RWPE2 (cell line): ENCODE results near the gene DPH2.

Source experiments
- ATAC-seq: fragments of 200-7000 bp; cut with Tn5 transposase; 3 replicates; pipeline ENCODE4 v1.9.1; 2021; ENCODE audit warnings: low read depth
- DNase-seq: peaks from one replicate; pipeline ENCODE4 v3.0.0-alpha.2; 2020; ENCODE audit warnings: low spot score
- H3K27ac ChIP-seq: fragments of 450-650 bp; 2 replicates; pipeline ENCODE4 v1.5.1; 2017; ENCODE audit warnings: mild to moderate bottlenecking; ENCODE audit not compliant: poor library complexity, severe bottlenecking
- H3K27me3 ChIP-seq: fragments of 250-450 bp; sonication (Bioruptor Pico); 2 replicates; pipeline ENCODE4 v1.5.1; 2021; ENCODE audit warnings: mild to moderate bottlenecking, moderate library complexity; ENCODE audit not compliant: insufficient read depth, poor library complexity, severe bottlenecking
- H3K36me3 ChIP-seq: fragments of 250-450 bp; sonication (Bioruptor Pico); 2 replicates; pipeline ENCODE4 v1.5.1; 2020; ENCODE audit warnings: low read depth, mild to moderate bottlenecking, moderate library complexity
- H3K4me1 ChIP-seq: fragments of 250-450 bp; sonication (Bioruptor Pico); 2 replicates; pipeline ENCODE4 v1.5.1; 2021; ENCODE audit warnings: mild to moderate bottlenecking, moderate library complexity; ENCODE audit not compliant: insufficient read depth, poor library complexity, severe bottlenecking
- H3K4me3 ChIP-seq: fragments of 250-450 bp; sonication (Bioruptor Pico); 2 replicates; pipeline ENCODE4 v1.5.1; 2021; ENCODE audit warnings: mild to moderate bottlenecking, moderate library complexity; ENCODE audit not compliant: severe bottlenecking
- H3K9me3 ChIP-seq: fragments of 250-450 bp; sonication (Bioruptor Pico); 2 replicates; pipeline ENCODE4 v1.5.1; 2021; ENCODE audit warnings: mild to moderate bottlenecking, moderate library complexity; ENCODE audit not compliant: severe bottlenecking
- CTCF ChIP-seq: fragments of 450-650 bp; IDR thresholded peaks from one replicate; pipeline ENCODE4 v1.5.1; 2017; ENCODE audit warnings: mild to moderate bottlenecking, moderate library complexity; ENCODE audit not compliant: poor library complexity, severe bottlenecking

The DPH2 gene

DNA sequence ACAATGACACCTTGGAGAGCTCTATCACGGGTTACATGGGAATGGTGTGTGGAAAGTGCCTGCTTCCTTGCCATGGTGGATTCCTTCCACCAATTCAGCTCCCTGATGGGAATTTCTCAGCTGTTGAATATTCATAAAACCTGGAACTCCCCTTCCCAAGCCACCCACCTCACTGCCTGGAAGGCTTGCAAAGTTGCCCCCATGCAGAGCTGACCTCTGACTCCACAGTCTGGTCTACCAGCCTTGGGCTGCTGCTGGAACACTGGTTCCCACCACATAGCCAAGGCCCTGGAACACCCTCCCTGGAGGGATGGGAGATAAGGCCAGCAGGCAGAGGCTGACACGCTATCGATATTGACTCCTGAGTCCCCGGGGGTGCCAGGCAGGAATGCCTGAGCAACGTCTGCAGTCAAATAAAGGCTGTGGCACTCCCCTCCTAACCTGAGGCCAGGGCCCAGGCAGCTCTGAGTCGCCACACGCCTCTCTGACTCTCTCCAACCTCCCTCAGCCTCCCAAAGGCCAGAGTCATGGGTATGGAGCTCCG is 30.4 kb downstream of the DPH2 start:
- Histone ChIP-seq H3K4me1 (no peaks in the 10 kb centered on the region), H3K27me3 (no peaks in the 10 kb centered on the region), H3K27ac (no peak overlapping the region), H3K4me3 (no peak overlapping the region), H3K36me3 (peaks cover 8% of the 10 kb centered on the region; the same call in 1 of the 2 replicates), H3K9me3 (no peaks in the 10 kb centered on the region)
- ATAC-seq, result no peak
- TF ChIP-seq CTCF, result no peak
- no peak for DNase-seq

GRCh38 chr1:44002165-44002564 is 32.4 kb downstream of the DPH2 start:
- no peak for TF ChIP-seq CTCF
- no peaks in the 10 kb centered on the region for H3K4me1 ChIP-seq
- ATAC-seq (no peak), DNase-seq (no peak)
- H3K4me3 ChIP-seq, result no peak overlapping the region
- H3K27ac ChIP-seq, result no peak overlapping the region
- no peaks in the 10 kb centered on the region for H3K9me3 ChIP-seq
- H3K27me3 ChIP-seq, result no peaks in the 10 kb centered on the region
- H3K36me3 ChIP-seq, result peaks cover 13% of the 10 kb centered on the region; the same call in 1 of the 2 replicates

DNA sequence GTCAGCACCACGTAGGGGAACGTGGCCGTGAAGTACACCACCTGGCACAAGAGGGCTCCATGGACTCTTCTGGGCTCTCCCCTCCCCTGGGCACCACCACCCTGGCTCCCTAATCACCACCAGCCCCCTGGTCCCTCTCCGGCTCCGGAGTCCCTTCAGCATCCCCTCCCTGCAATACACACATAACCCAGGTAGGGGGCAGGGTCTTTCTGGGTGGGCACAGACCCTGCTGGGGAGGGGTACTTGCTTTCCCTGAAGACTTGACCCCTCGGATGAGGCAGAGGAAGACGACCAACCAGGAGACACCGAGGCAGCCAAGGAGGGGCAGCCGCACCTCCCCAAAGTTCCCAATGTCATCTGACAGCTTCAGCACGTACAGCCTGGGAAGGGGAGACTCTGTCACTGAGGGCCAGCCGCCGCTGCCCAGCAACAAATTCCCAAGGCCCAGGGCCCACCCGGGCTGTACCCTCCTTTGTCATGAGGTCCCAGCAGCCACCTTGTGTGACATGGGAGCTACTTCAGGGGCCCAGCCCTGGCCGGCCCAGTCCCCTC is 32.9 kb downstream of the DPH2 start:
- Histone ChIP-seq H3K4me1 (no peaks in the 10 kb centered on the region), H3K9me3 (no peaks in the 10 kb centered on the region), H3K27me3 (no peaks in the 10 kb centered on the region), H3K36me3 (peaks cover 13% of the 10 kb centered on the region; the same call in 1 of the 2 replicates), H3K4me3 (no peak overlapping the region), H3K27ac (no peak overlapping the region)
- TF ChIP-seq CTCF, result no peak
- ATAC-seq, result no peak
- no peak for DNase-seq

GRCh38 chr1:44008259-44008658 is 38.4 kb downstream of the DPH2 start:
- no peak for ATAC-seq
- Histone ChIP-seq H3K27me3 (no peaks in the 10 kb centered on the region), H3K27ac (no peak overlapping the region), H3K9me3 (no peaks in the 10 kb centered on the region), H3K4me1 (no peaks in the 10 kb centered on the region), H3K36me3 (peaks cover 13% of the 10 kb centered on the region; the same call in 1 of the 2 replicates), H3K4me3 (no peak overlapping the region)
- no peak for TF ChIP-seq CTCF
- no peak for DNase-seq

DNA sequence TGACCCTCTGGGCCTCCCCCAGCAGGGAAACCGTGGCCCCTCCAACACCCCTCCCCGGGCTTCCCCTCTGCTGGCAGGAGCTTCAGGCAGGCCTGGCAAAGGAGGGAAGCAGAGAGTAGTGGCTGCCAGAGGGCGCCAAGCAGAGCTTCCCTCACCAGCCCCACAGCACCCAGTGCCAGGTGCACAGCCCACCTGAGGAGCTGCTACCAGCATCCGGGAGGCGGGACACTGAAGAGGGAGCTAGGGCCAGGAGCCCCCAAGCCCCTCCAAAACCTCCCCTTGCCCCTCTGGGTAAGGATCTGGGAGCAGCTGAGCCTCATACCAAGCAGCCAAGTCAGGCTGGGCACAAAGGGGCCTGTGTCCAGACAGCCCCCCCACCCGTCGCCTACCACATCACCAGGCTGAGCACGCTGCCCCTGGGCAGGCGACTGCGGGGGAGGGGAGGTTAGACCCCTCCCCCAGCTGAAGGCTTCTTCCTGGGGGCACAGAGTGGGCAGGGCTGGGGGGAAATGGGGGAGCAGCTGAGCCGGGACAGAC is 41.2 kb downstream of the DPH2 start:
- Histone ChIP-seq H3K9me3 (no peaks in the 10 kb centered on the region), H3K27me3 (no peaks in the 10 kb centered on the region), H3K36me3 (0 out of 2 replicates have a peak, but pooled peaks cover 2% of the 10 kb centered on the region), H3K4me3 (no peak overlapping the region), H3K27ac (no peak overlapping the region), H3K4me1 (no peaks in the 10 kb centered on the region)
- ATAC-seq (no peak), DNase-seq (no peak)
- TF ChIP-seq CTCF, result no peak
